Activated CD8-positive, alpha-beta memory T cell treated with anti-CD3 and anti-CD28 coated beads for 4 hours (primary cell): ENCODE data around the gene CERS1.
A peak's percentile ranks its signal among the peaks of the same experiment; 100 is the strongest.

Experiments used
- DNase-seq, 2 donors: peaks; one replicate each; pipeline ENCODE4 v3.0.0-alpha.2; 2020; ENCODE audit warnings: low read depth in 2 of 2

The CERS1 gene

GRCh38 chr19:18870531-18871172 lies 25.3 kb downstream of the CERS1 start:
- DNase-seq, result no peak

- DNase-seq, result no peak
Measured at GRCh38 chr19:18869781-18870530, 26.0 kb downstream of the CERS1 start.

- DNase-seq, result no peak
Measured at GRCh38 chr19:18869023-18869618, 26.8 kb downstream of the CERS1 start.

GRCh38 chr19:18868380-18869022 lies 27.5 kb downstream of the CERS1 start:
- no peak for DNase-seq

GRCh38 chr19:18867751-18868150 lies 28.2 kb downstream of the CERS1 start:
- no peak for DNase-seq

GRCh38 chr19:18867199-18867598 lies 28.8 kb downstream of the CERS1 start:
- DNase-seq, result no peak

GRCh38 chr19:18866800-18867123 lies 29.2 kb downstream of the CERS1 start:
- DNase-seq, result no peak

GRCh38 chr19:18865973-18866799 lies 29.8 kb downstream of the CERS1 start:
- DNase-seq, result peak in 1 of 2 donors; percentile 20

GRCh38 chr19:18865106-18865972 lies 30.6 kb downstream of the CERS1 start:
- DNase-seq, result no peak

- no peak for DNase-seq
Measured at GRCh38 chr19:18863843-18864362, 32.1 kb downstream of the CERS1 start.

- no peak for DNase-seq
Measured at GRCh38 chr19:18862976-18863842, 32.7 kb downstream of the CERS1 start.

GRCh38 chr19:18861917-18862316 lies 34.0 kb downstream of the CERS1 start:
- no peak for DNase-seq

- no peak for DNase-seq
Measured at GRCh38 chr19:18861235-18861634, 34.7 kb downstream of the CERS1 start.

- DNase-seq, result no peak
Measured at GRCh38 chr19:18860725-18861124, 35.2 kb downstream of the CERS1 start.

- DNase-seq, result no peak
Measured at GRCh38 chr19:18860302-18860700, 35.7 kb downstream of the CERS1 start.

- no peak for DNase-seq
Measured at GRCh38 chr19:18859676-18860301, 36.2 kb downstream of the CERS1 start.

- no peak for DNase-seq
Measured at GRCh38 chr19:18858906-18859646, 36.9 kb downstream of the CERS1 start.

- no peak for DNase-seq
Measured at GRCh38 chr19:18857223-18857622, 38.7 kb downstream of the CERS1 start.
